H1 (cell line): ENCODE data around the gene PTCH1. TPM values are rescaled to one million over a fixed set of nuclear protein-coding genes. Genes with fewer than 3 reads are reported as not detected.

ENCODE experiments used
- CTCF ChIA-PET: fragments of 300-600 bp; sonication (Branson Sonifier 250); formaldehyde crosslinking; loops from one replicate; lab custom pipeline; 2021; ENCODE audit not compliant: partially characterized antibody; lab: Charles Lee
- POLR2A ChIA-PET: fragments of 300-600 bp; sonication (Branson Sonifier 250); formaldehyde crosslinking; loops from one replicate; lab custom pipeline; 2021; ENCODE audit warnings: inconsistent platforms; ENCODE audit not compliant: partially characterized antibody; lab: Charles Lee
- DNase-seq, 2 experiments: peaks; one replicate each; pipeline versions ENCODE4 v3.0.0 to v3.0.0-alpha.2; 2010 to 2022; ENCODE audit warnings: low spot score in 2 of 2, low read depth in 1 of 2, mixed read lengths in 1 of 2
- FAIRE-seq: peaks from 2 replicates; lab custom pipeline; 2011; peaks lifted over from hg19 to GRCh38; lab: Jason Lieb, UNC
- H2AFZ ChIP-seq: 2 replicates; pipeline ENCODE4 v1.8.1; 2012; ENCODE audit warnings: low read length, inconsistent platforms
- H2AK5ac ChIP-seq: 2 replicates; pipeline ENCODE4 v1.6.1; 2013; ENCODE audit warnings: low read depth, low read length
- H2BK120ac ChIP-seq: replicated peaks from 2 replicates; pipeline ENCODE3; 2013; ENCODE audit warnings: low read depth, low read length, inconsistent platforms
- H2BK12ac ChIP-seq: 2 replicates; pipeline ENCODE4 v1.6.1; 2013; ENCODE audit warnings: low read depth, low read length
- H2BK15ac ChIP-seq: 2 replicates; pipeline ENCODE4 v1.6.1; 2013; ENCODE audit warnings: low read length
- H2BK20ac ChIP-seq: 2 replicates; pipeline ENCODE4 v1.6.1; 2013; ENCODE audit warnings: low read length
- H2BK5ac ChIP-seq: 2 replicates; pipeline ENCODE4 v1.6.1; 2013; ENCODE audit warnings: low read depth, low read length
- H3K14ac ChIP-seq: 2 replicates; pipeline ENCODE4 v1.6.1; 2013; ENCODE audit warnings: inconsistent platforms; ENCODE audit not compliant: insufficient read length
- H3K18ac ChIP-seq: 2 replicates; pipeline ENCODE4 v1.6.1; 2013; ENCODE audit warnings: low read length; ENCODE audit errors: extremely low read depth
- H3K23ac ChIP-seq: 2 replicates; pipeline ENCODE4 v1.6.1; 2013; ENCODE audit warnings: inconsistent platforms; ENCODE audit not compliant: insufficient read length
- H3K23me2 ChIP-seq: 2 replicates; pipeline ENCODE4 v1.6.1; 2013; ENCODE audit warnings: low read depth, low read length
- H3K27ac ChIP-seq: 2 replicates; pipeline ENCODE4 v1.6.1; 2011; ENCODE audit warnings: low read depth, low read length, inconsistent platforms
- H3K27me3 ChIP-seq, 4 experiments: replicated peaks in 1 of 4; 1 replicate in 1 of 4; 2 replicates in 3 of 4; pipeline versions ENCODE4 v1.6.1 to v1.8.1; 2011 to 2013; ENCODE audit warnings: low read length in 3 of 4, mild to moderate bottlenecking in 3 of 4, inconsistent platforms in 2 of 4, mixed read lengths in 2 of 4, moderate library complexity in 1 of 4; ENCODE audit not compliant: control insufficient read depth in 3 of 4, insufficient read depth in 3 of 4; ENCODE audit errors: extremely low read depth in 1 of 4
- H3K36me3 ChIP-seq, 4 experiments: 2 replicates each; pipeline versions ENCODE4 v1.6.1 to v1.8.1; 2011 to 2013; ENCODE audit warnings: mild to moderate bottlenecking in 4 of 4, low read length in 3 of 4, moderate library complexity in 2 of 4, control low read depth in 1 of 4, inconsistent platforms in 1 of 4; ENCODE audit not compliant: insufficient read depth in 4 of 4, control insufficient read depth in 2 of 4
- H3K4ac ChIP-seq: replicated peaks from 2 replicates; pipeline ENCODE3; 2013; ENCODE audit warnings: low read length, low read depth, mixed read lengths, inconsistent platforms; ENCODE audit not compliant: insufficient read length
- H3K4me1 ChIP-seq, 4 experiments: replicated peaks in 1 of 4; 1 replicate in 1 of 4; 2 replicates in 3 of 4; pipeline versions ENCODE4 v1.6.1 to v1.8.1; 2011 to 2013; ENCODE audit warnings: low read length in 3 of 4, inconsistent platforms in 2 of 4, mixed read lengths in 1 of 4; ENCODE audit not compliant: insufficient read depth in 4 of 4, control insufficient read depth in 3 of 4
- H3K4me2 ChIP-seq, 2 experiments: 2 replicates each; pipeline versions ENCODE4 v1.6.1 to v1.8.1; 2011 to 2013; ENCODE audit warnings: low read depth in 2 of 2, low read length in 2 of 2, control low read depth in 1 of 2, inconsistent platforms in 1 of 2, mild to moderate bottlenecking in 1 of 2; ENCODE audit not compliant: insufficient read depth in 1 of 2
- H3K4me3 ChIP-seq, 4 experiments: fragments of 200-600, 300-600 bp in 1 of 4; sonication (generic), shearing (Covaris generic), sonication (Bioruptor Twin) in 1 of 4; 2 replicates each; pipeline versions ENCODE4 v1.5.1 to v1.8.1; 2011 to 2016; ENCODE audit warnings: low read length in 4 of 4, low read depth in 3 of 4, control low read depth in 2 of 4, inconsistent platforms in 2 of 4, mild to moderate bottlenecking in 2 of 4, mixed read lengths in 1 of 4, moderate library complexity in 1 of 4; ENCODE audit not compliant: insufficient read depth in 2 of 4; ENCODE audit errors: extremely low read depth in 1 of 4
- H3K56ac ChIP-seq: replicated peaks from 2 replicates; pipeline ENCODE3; 2013; ENCODE audit warnings: low read depth, mild to moderate bottlenecking, mixed read lengths, low read length, inconsistent platforms; ENCODE audit not compliant: insufficient read length
- H3K79me1 ChIP-seq: 2 replicates; pipeline ENCODE4 v1.6.1; 2013; ENCODE audit warnings: low read depth, low read length, control low read depth
- H3K79me2 ChIP-seq, 2 experiments: 2 replicates each; pipeline versions ENCODE4 v1.6.1 to v1.8.1; 2012 to 2013; ENCODE audit warnings: low read length in 2 of 2, mild to moderate bottlenecking in 2 of 2, inconsistent platforms in 1 of 2; ENCODE audit not compliant: insufficient read depth in 2 of 2, control insufficient read depth in 1 of 2
- H3K9ac ChIP-seq, 4 experiments: replicated peaks in 1 of 4; 1 replicate in 1 of 4; 2 replicates in 3 of 4; pipeline versions ENCODE4 v1.6.1 to v1.8.1; 2011 to 2013; ENCODE audit warnings: low read depth in 3 of 4, low read length in 3 of 4, control low read depth in 2 of 4, mild to moderate bottlenecking in 2 of 4, moderate library complexity in 2 of 4, inconsistent platforms in 1 of 4; ENCODE audit errors: extremely low read depth in 1 of 4
- H3K9me3 ChIP-seq, 2 experiments: 2 replicates each; pipeline versions ENCODE4 v1.6.1 to v1.8.1; 2012 to 2013; ENCODE audit warnings: mild to moderate bottlenecking in 2 of 2, moderate library complexity in 2 of 2, control low read depth in 1 of 2, inconsistent platforms in 1 of 2, low read depth in 1 of 2, low read length in 1 of 2, mixed read lengths in 1 of 2; ENCODE audit not compliant: insufficient read depth in 2 of 2
- H4K20me1 ChIP-seq, 2 experiments: replicated peaks in 1 of 2; 2 replicates each; pipeline versions ENCODE3 to v1.8.1; 2011 to 2013; ENCODE audit warnings: inconsistent platforms in 2 of 2, low read length in 2 of 2, mild to moderate bottlenecking in 1 of 2; ENCODE audit not compliant: insufficient read depth in 2 of 2, control insufficient read depth in 1 of 2
- H4K5ac ChIP-seq: 2 replicates; pipeline ENCODE4 v1.6.1; 2013; ENCODE audit warnings: low read length, low read depth, mixed read lengths, inconsistent platforms; ENCODE audit not compliant: insufficient read length
- H4K8ac ChIP-seq: 2 replicates; pipeline ENCODE4 v1.8.0; 2013; ENCODE audit warnings: mild to moderate bottlenecking, moderate library complexity, low read length, inconsistent platforms; ENCODE audit not compliant: insufficient read depth; ENCODE audit errors: extremely low read depth
- H4K91ac ChIP-seq: replicated peaks from 2 replicates; pipeline ENCODE3; 2013; ENCODE audit warnings: low read length, mixed read lengths, inconsistent platforms; ENCODE audit not compliant: insufficient read length
- CBX5 ChIP-seq: fragments of 300-800, 300-1000 bp; sonication (generic); IDR thresholded peaks from 2 replicates; pipeline ENCODE4 v1.7.1; 2016; ENCODE audit warnings: antibody characterized with exemption, low read length, low read depth
- CEBPB ChIP-seq: IDR thresholded peaks from 2 replicates; pipeline ENCODE4 v1.6.1; 2012; ENCODE audit warnings: low read depth, low read length
- CHD2 ChIP-seq: IDR thresholded peaks from 2 replicates; pipeline ENCODE4 v1.6.1; 2012; ENCODE audit warnings: low read length, improper control_type of control experiment
- CTBP2 ChIP-seq: IDR thresholded peaks from 2 replicates; pipeline ENCODE4 v1.7.0; 2011; ENCODE audit warnings: borderline replicate concordance, mild to moderate bottlenecking, moderate library complexity, mixed read lengths, low read length; ENCODE audit not compliant: insufficient read depth, insufficient read length
- E2F6 ChIP-seq: IDR thresholded peaks from 2 replicates; pipeline ENCODE4 v1.6.1; 2012; ENCODE audit warnings: inconsistent platforms
- EP300 ChIP-seq, 2 experiments: IDR thresholded peaks; 1 replicate in 1 of 2; 2 replicates in 1 of 2; pipeline ENCODE4 v1.6.1; 2011 to 2012; ENCODE audit warnings: low read depth in 2 of 2, low read length in 2 of 2, mild to moderate bottlenecking in 2 of 2, borderline replicate concordance in 1 of 2, inconsistent platforms in 1 of 2, moderate library complexity in 1 of 2
- HDAC6 ChIP-seq: IDR thresholded peaks from one replicate; pipeline ENCODE4 v1.7.1; 2012; ENCODE audit warnings: low read depth, mild to moderate bottlenecking, inconsistent platforms, low read length, moderate library complexity
- KDM4A ChIP-seq: IDR thresholded peaks from one replicate; pipeline ENCODE4 v1.7.1; 2012; ENCODE audit warnings: low read depth, mild to moderate bottlenecking, moderate library complexity, low read length, inconsistent platforms; ENCODE audit not compliant: severe bottlenecking
- NRF1 ChIP-seq: IDR thresholded peaks from 2 replicates; pipeline ENCODE4 v1.6.1; 2011; ENCODE audit warnings: mild to moderate bottlenecking, low read depth, low read length, improper control_type of control experiment
- RBBP5 ChIP-seq: IDR thresholded peaks from 2 replicates; pipeline ENCODE4 v1.7.1; 2012; ENCODE audit warnings: low read depth, mild to moderate bottlenecking, inconsistent platforms, low read length, moderate library complexity, borderline replicate concordance
- SP4 ChIP-seq: IDR thresholded peaks from 2 replicates; pipeline ENCODE4 v1.6.1; 2012; ENCODE audit warnings: low read length, inconsistent platforms
- TBP ChIP-seq: IDR thresholded peaks from 2 replicates; pipeline ENCODE4 v1.6.1; 2011; ENCODE audit warnings: low read depth, low read length, improper control_type of control experiment
- ZNF274 ChIP-seq: IDR thresholded peaks from 2 replicates; pipeline ENCODE4 v1.7.0; 2012; ENCODE audit warnings: low read length, borderline replicate concordance; ENCODE audit errors: extremely low read depth
- WGBS, 2 experiments: shearing (Covaris generic) in 1 of 2; methylation state at CpG; one replicate each; pipeline versions ENCODE4 v1.1.6 to v1.1.7; 2013 to 2015; ENCODE audit warnings: low lambda C conversion rate in 2 of 2, mixed read lengths in 2 of 2, inconsistent platforms in 1 of 2, low coverage in 1 of 2, missing lambda C conversion rate in 1 of 2; ENCODE audit not compliant: insufficient replicate concordance in 2 of 2, insufficient coverage in 1 of 2, insufficient read length in 1 of 2; ENCODE audit errors: extremely low coverage in 1 of 2, missing lambda C conversion rate in 1 of 2; 5-methylcytosine and 5-hydroxymethylcytosine counted together
- polyA plus RNA-seq, 7 experiments: library from polyadenylated mRNA; depleted of rRNA in 3 of 7; stranded (reverse) in 5 of 7; unstranded in 2 of 7; fragments of >200 nt in 5 of 7; fragments of 200-250 nt in 2 of 7; gene quantifications; 1 replicate in 5 of 7; 2 replicates in 1 of 7; 4 replicates in 1 of 7; pipeline versions ENCODE4 v1.2.1 to v1.2.3, GENCODE V29; 2011 to 2013; ENCODE audit warnings: missing spikeins in 2 of 7, mixed read lengths in 2 of 7
- total RNA-seq: library from RNA; stranded (reverse); fragmentation: NEBNext Ultra II Directional; extraction: Animal tissue kit (Norgen Biotek cat#: 25700); gene quantifications from 2 replicates; pipeline ENCODE4 v1.2.1, GENCODE V29; 2021

The PTCH1 gene
- total and polyA plus RNA-seq, 2 of the 8 experiments (the other 6 are each of a cell fraction or from before 2014, with no cell fraction given): 6.4 to 34.1 TPM

GRCh38 chr9:95429948-95430620, 86.7 kb downstream of the PTCH1 start:
- no peak overlapping the region for H3K14ac ChIP-seq
- no peaks in the 10 kb centered on the region for H3K36me3 ChIP-seq
- no peak overlapping the region for H3K27ac ChIP-seq
- H4K5ac ChIP-seq: no peak overlapping the region
- no peak overlapping the region for H3K4me3 ChIP-seq
- H2BK5ac ChIP-seq: no peak overlapping the region
- CTCF ChIA-PET: interaction anchor here (0.7 kb wide), 1 partner anchor 48 kb away, joined by 3 read pairs; no protein-coding TSS in a partner anchor
- H3K18ac ChIP-seq: no peak overlapping the region
- H3K79me2 ChIP-seq: no peaks in the 10 kb centered on the region
- H3K23me2 ChIP-seq: peaks cover 2% of the 10 kb centered on the region; the same call in 1 of the 2 replicates
- H4K8ac ChIP-seq: no peak overlapping the region
- no peak overlapping the region for H2BK120ac ChIP-seq
- POLR2A ChIA-PET: no interaction called here
- H3K23ac ChIP-seq: no peak overlapping the region
- peaks cover 0 to 5% of the 10 kb centered on the region in 2 experiments; a peak in 1 of 4 replicates for H3K9me3 ChIP-seq
- FAIRE-seq (no peak), DNase-seq (no peak)
- no peak overlapping the region for H2AFZ ChIP-seq
- H3K9ac ChIP-seq: no peak overlapping the region
- no peak overlapping the region for H2BK12ac ChIP-seq
- no peak overlapping the region for H3K4me2 ChIP-seq
- no peak overlapping the region for H2AK5ac ChIP-seq
- no peak overlapping the region for H3K56ac ChIP-seq
- H3K27me3 ChIP-seq: no peaks in the 10 kb centered on the region
- H3K4ac ChIP-seq: no peak overlapping the region
- no peak overlapping the region for H4K91ac ChIP-seq
- H3K4me1 ChIP-seq: peaks cover 2 to 7% (median 4%) of the 10 kb centered on the region in 4 experiments; a peak in 6 of 7 replicates
- H3K79me1 ChIP-seq: no peaks in the 10 kb centered on the region
- H2BK15ac ChIP-seq: no peak overlapping the region
- WGBS, 2 experiments: 81% methylated on average over 7 of the region's 7 CpGs; no CpG with 5 or more reads in 1 of the 2 experiments
- H4K20me1 ChIP-seq: no peaks in the 10 kb centered on the region
- no peak overlapping the region for H2BK20ac ChIP-seq
- TF ChIP-seq HDAC6 (no peak), ZNF274 (no peak), CEBPB (no peak), KDM4A (no peak), NRF1 (no peak), SP4 (no peak), CBX5 (no peak), RBBP5 (no peak), CHD2 (no peak), E2F6 (no peak), EP300 (IDR thresholded peaks at IDR 0.05; ENCODE audit: borderline replicate concordance in 1 of 2, low read depth in 2 of 2, low read length in 2 of 2) (no peak), TBP (no peak), CTBP2 (no peak)
